Mucosa of stomach (tissue), 1 donor: ENCODE results near the gene WDR5.

Experiments used
- H3K27me3 ChIP-seq: one replicate; pipeline ENCODE4 v1.7.0; 2013; ENCODE audit warnings: mild to moderate bottlenecking, low read length; ENCODE audit not compliant: control insufficient read depth, insufficient read depth
- H3K36me3 ChIP-seq: one replicate; pipeline ENCODE4 v1.7.0; 2013; ENCODE audit warnings: low read length; ENCODE audit not compliant: control insufficient read depth, insufficient read depth
- H3K4me1 ChIP-seq: one replicate; pipeline ENCODE4 v1.7.0; 2013; ENCODE audit warnings: mild to moderate bottlenecking, low read length; ENCODE audit not compliant: control insufficient read depth, insufficient read depth
- H3K4me3 ChIP-seq: one replicate; pipeline ENCODE4 v1.7.0; 2013; ENCODE audit warnings: low read length
- H3K9ac ChIP-seq: one replicate; pipeline ENCODE4 v1.7.0; 2013; ENCODE audit warnings: mild to moderate bottlenecking, low read length, moderate library complexity
- H3K9me3 ChIP-seq: one replicate; pipeline ENCODE4 v1.7.0; 2013; ENCODE audit warnings: mild to moderate bottlenecking, low read length, moderate library complexity; ENCODE audit not compliant: control insufficient read depth
- donor health status: Pancreatic carcinoma.

The WDR5 gene

GRCh38 chr9:134173127-134174072 is 37.5 kb downstream of the WDR5 start:
- Histone ChIP-seq H3K36me3 (no peaks in the 10 kb centered on the region), H3K4me1 (peaks cover 26% of the 10 kb centered on the region), H3K27me3 (peaks cover 21% of the 10 kb centered on the region), H3K4me3 (no peak overlapping the region), H3K9me3 (no peaks in the 10 kb centered on the region), H3K9ac (no peak overlapping the region)

GRCh38 chr9:134174073-134174449 is 38.2 kb downstream of the WDR5 start:
- H3K9ac ChIP-seq, result no peak overlapping the region

GRCh38 chr9:134174526-134175290 is 38.8 kb downstream of the WDR5 start:
- Histone ChIP-seq H3K9me3 (no peaks in the 10 kb centered on the region), H3K27me3 (peaks cover 27% of the 10 kb centered on the region), H3K4me3 (no peak overlapping the region), H3K9ac (no peak overlapping the region), H3K4me1 (peaks cover 20% of the 10 kb centered on the region), H3K36me3 (no peaks in the 10 kb centered on the region)

More at GRCh38 chr9:134174073-134174449, 38.2 kb downstream of the WDR5 start:
- no peak overlapping the region for H3K4me3 ChIP-seq
- H3K27me3 ChIP-seq, result peaks cover 24% of the 10 kb centered on the region
- no peaks in the 10 kb centered on the region for H3K36me3 ChIP-seq
- H3K4me1 ChIP-seq, result peaks cover 26% of the 10 kb centered on the region
- no peaks in the 10 kb centered on the region for H3K9me3 ChIP-seq

GRCh38 chr9:134175291-134175807 is 39.5 kb downstream of the WDR5 start:
- no peaks in the 10 kb centered on the region for H3K9me3 ChIP-seq
- H3K36me3 ChIP-seq, result no peaks in the 10 kb centered on the region
- H3K4me3 ChIP-seq, result no peak overlapping the region
- peaks cover 14% of the 10 kb centered on the region for H3K4me1 ChIP-seq
- H3K9ac ChIP-seq, result no peak overlapping the region
- peaks cover 28% of the 10 kb centered on the region for H3K27me3 ChIP-seq

GRCh38 chr9:134175808-134176598 is 40.1 kb downstream of the WDR5 start:
- no peaks in the 10 kb centered on the region for H3K36me3 ChIP-seq
- H3K9me3 ChIP-seq, result no peaks in the 10 kb centered on the region
- H3K4me1 ChIP-seq, result peaks cover 12% of the 10 kb centered on the region
- no peak overlapping the region for H3K9ac ChIP-seq
- no peak overlapping the region for H3K4me3 ChIP-seq
- peaks cover 28% of the 10 kb centered on the region for H3K27me3 ChIP-seq

- Histone ChIP-seq H3K4me3 (no peak overlapping the region), H3K4me1 (peaks cover 12% of the 10 kb centered on the region), H3K36me3 (no peaks in the 10 kb centered on the region), H3K9ac (no peak overlapping the region), H3K27me3 (peaks cover 28% of the 10 kb centered on the region), H3K9me3 (no peaks in the 10 kb centered on the region)
Observed at GRCh38 chr9:134176599-134176968, 40.7 kb downstream of the WDR5 start.

GRCh38 chr9:134177186-134177585 is 41.3 kb downstream of the WDR5 start:
- H3K9me3 ChIP-seq, result no peaks in the 10 kb centered on the region
- H3K36me3 ChIP-seq, result no peaks in the 10 kb centered on the region
- peaks cover 10% of the 10 kb centered on the region for H3K4me1 ChIP-seq
- no peak overlapping the region for H3K4me3 ChIP-seq
- no peak overlapping the region for H3K9ac ChIP-seq
- peaks cover 28% of the 10 kb centered on the region for H3K27me3 ChIP-seq

- H3K9ac ChIP-seq, result no peak overlapping the region
- H3K4me1 ChIP-seq, result peaks cover 8% of the 10 kb centered on the region
- peaks cover 28% of the 10 kb centered on the region for H3K27me3 ChIP-seq
- H3K4me3 ChIP-seq, result no peak overlapping the region
- H3K36me3 ChIP-seq, result no peaks in the 10 kb centered on the region
- no peaks in the 10 kb centered on the region for H3K9me3 ChIP-seq
Observed at GRCh38 chr9:134177624-134178393, 41.9 kb downstream of the WDR5 start.

GRCh38 chr9:134178394-134178767 is 42.5 kb downstream of the WDR5 start:
- no peaks in the 10 kb centered on the region for H3K9me3 ChIP-seq
- peaks cover 8% of the 10 kb centered on the region for H3K4me1 ChIP-seq
- H3K27me3 ChIP-seq, result peaks cover 28% of the 10 kb centered on the region
- H3K36me3 ChIP-seq, result no peaks in the 10 kb centered on the region
- H3K9ac ChIP-seq, result no peak overlapping the region
- H3K4me3 ChIP-seq, result no peak overlapping the region

- Histone ChIP-seq H3K36me3 (no peaks in the 10 kb centered on the region), H3K9me3 (no peaks in the 10 kb centered on the region), H3K9ac (no peak overlapping the region), H3K4me3 (no peak overlapping the region), H3K4me1 (peaks cover 8% of the 10 kb centered on the region), H3K27me3 (peaks cover 28% of the 10 kb centered on the region)
Observed at GRCh38 chr9:134178768-134179551, 43.1 kb downstream of the WDR5 start.

- Histone ChIP-seq H3K27me3 (peaks cover 26% of the 10 kb centered on the region), H3K36me3 (no peaks in the 10 kb centered on the region), H3K4me3 (no peak overlapping the region), H3K4me1 (peaks cover 8% of the 10 kb centered on the region), H3K9ac (no peak overlapping the region), H3K9me3 (no peaks in the 10 kb centered on the region)
Observed at GRCh38 chr9:134179595-134179917, 43.7 kb downstream of the WDR5 start.
